AG08395 (cell line): ENCODE results near the gene LRRC25.
"Not testable (repeated sequence)": the region's sequence is repeated elsewhere in the genome, so short reads cannot be mapped to it uniquely, and the experiment has no call there.

ENCODE experiments used
- DNase-seq: peaks from one replicate; pipeline ENCODE4 v3.0.0; 2012; ENCODE audit warnings: mixed read lengths, low spot score

LRRC25 gene

DNA sequence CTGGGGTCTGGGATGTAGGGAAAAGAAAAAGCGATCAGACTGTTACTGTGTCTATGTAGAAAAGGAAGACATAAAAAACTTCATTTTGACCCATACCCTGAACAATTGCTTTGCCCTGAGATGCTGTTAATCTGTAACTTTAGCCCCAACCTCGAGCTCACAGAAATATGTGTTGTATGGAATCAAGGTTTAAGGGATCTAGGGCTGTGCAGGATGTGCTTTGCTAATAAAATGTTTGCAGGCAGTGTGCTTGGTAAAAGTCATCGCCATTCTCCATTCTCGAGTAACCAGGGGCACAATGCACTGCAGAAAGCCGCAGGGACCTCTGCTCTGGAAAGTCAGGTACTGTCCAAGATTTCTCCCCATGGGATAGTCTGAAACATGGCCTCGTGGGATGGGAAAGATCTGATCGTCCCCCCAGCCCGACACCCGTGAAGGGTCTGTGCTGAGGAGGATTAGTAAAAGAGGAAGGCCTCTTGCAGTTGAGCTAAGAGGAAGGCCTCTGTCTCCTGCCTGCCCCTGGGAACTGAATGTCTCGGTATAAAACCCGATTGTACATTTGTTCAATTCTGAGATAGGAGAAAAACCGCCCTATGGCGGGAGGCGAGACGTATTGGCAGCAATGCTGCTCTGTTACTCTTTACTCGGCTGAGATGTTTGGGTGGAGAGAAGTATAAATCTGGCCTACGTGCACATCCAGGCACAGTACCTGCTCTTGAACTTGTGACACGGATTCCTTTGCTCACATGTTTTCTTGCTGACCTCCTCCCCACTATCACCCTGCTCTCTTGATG lies 5.2 kb upstream of the LRRC25 start:
- not testable (repeated sequence) for DNase-seq

DNA sequence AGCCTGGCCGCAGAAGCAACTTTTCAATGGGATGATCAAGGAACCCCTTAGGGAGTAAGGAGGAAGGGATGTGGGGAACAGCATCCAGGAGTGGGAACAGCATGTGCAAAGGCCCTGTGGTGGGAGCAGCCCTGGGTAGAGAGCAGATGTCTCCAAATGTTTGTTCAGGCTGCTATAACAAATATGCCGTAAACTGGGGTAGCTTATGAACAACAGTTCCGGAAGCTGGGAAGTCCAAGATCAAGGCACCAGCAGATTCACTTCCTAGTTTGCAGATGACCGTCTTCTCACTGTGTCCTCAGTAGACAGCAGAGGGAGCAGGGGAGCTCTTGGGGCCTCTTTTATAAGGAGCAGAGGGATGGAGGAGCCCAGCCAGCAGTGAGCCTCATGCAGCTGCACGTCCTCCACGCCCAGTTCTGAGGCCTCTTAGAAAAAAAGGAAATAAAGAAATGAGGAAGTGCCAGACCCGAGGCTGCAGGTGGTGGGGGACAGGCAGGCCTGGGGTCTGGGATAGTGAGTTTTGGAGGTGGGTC lies 4.2 kb upstream of the LRRC25 start:
- peak; percentile 55 for DNase-seq

DNA sequence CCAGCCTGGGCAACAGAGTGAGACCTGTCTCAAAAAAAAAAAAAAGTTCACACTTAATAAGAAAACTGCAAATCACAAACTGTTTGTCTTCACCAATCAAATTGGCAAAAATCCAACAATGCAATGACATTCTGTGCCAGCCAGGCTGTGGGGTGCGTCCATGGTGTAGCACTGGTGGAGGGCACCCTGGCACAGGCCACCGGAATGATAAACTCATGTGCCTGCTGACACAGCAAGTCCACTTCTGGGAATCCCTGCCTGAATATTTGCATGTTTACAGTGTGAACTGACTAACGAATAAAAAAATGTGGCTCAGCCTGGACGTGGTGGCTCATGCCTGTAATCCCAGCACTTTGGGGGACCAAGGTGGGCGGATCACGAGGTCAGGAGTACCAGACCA lies 1.6 kb upstream of the LRRC25 start:
- DNase-seq, result peak; percentile 70

DNA sequence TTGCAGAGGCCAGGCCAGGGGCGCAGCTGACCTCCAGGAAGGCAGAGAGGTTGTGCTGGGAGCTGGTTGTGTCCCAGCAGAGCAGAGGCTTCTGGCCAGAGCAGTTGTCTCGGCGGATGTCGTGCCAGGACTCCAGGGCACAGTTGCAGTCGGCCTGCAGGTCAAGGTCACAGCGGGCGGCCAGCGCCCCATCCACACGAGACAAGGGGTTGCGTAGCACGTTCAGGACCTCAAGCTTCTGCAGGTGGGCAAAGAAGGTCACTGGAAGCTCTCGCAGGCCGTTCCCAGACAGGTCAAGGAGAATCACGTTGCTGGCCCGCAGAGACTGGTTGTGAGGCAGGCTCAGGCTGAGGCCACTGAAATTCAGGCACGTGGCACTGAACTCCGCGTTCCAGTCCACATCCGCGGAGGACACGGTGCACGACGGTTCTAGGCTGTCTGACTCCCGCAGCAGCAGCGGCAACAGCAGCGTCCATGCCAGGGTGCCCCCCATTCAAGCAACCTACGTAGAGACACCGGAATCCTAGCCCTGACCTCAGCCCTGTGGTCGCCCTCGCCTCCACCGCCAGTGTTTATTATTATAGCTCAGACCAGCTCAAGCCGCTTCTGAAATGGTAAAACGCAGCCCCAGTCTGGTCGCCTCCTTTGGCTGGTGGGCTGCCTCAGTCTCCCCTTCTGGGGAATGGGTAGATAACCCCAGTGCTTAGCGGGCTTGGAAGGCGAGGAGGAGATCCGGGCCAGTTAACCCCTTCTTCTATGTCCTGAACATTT lies 766 bp downstream of the LRRC25 start:
- no peak for DNase-seq

DNA sequence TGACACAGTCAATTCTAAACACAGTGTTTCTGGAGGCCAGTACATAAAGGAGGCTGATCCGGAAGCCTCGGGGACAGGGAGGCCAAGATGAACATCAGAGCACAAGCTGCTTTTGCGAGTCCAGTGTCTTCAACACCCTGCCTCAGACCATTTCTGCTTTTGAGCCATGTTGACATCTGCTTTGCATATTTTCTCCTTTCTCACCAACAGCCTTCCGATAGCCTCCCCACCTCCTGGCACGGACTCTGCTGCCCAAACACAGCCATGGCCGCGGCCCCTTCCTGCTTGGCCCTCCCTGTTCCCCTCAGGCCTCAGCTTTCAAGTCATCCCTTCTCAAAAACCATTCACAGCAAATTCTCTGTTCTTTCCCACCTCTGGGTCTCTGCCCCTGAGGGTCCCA lies 3.6 kb downstream of the LRRC25 start:
- DNase-seq, result no peak

DNA sequence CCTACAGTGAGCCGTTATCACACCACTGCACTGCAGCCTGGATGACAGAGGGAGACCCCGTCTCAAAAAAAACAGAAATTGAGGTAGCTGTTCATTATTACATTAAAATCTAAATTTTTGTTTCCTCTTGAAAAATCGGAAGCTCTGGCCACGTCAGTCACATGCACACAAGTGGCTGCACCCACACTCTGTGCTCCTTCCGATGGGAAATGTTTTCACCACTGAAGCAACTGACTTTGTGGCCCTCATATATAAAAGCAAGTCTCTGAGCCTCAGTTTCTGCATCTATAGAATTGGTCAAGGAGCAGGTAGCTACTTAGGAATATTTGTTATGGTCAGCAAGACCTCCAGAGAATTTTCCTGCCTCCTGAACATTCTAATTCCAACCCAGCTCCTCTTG lies 4.5 kb downstream of the LRRC25 start:
- DNase-seq, result no peak

DNA sequence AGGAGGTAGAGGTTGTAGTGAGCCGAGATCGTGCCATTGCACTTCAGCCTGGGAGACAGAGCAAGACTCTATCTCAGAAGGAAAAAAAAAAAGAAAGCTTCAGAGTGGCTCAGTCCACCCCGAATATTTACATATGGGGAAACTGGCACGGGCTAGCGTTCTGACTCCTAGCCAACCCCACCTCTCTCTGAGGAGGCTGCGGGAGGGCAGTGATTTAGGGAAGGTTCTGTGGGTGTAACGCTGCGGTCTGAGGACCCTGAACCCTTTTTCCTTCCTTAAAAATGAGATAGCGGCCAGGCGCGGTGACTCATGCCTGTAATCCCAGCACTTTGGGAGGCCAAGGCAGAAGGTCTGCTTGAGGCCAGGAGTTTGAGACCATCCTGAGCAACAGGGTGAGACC lies 5.0 kb downstream of the LRRC25 start:
- DNase-seq, result no peak

DNA sequence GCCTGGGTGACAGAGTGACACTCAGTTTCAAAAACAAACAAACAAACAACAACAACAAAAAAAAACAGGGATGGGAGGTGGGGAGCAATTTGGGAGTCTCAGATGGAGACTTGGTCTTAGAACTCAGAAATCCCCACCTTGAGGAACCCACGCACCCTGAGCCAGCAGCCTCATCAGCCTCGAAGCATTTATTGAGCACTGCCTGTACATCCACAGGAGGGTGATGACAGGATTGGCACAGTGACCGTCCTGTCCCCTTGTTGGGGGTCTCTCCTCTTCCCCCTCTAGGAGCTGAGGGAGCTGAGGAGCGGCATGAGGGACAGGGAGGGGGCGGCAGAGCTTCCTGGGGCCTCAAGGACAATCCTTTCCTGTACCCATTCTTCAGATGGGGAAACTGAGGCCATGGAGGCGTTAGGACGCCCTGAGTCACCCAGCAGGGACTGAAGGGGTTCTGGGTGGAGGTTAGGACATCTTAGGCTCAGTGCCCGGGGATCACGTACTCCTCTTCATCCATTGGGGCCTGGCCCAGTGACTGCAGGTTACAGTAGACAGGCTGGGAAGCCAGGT lies 5.8 kb downstream of the LRRC25 start:
- no peak for DNase-seq

DNA sequence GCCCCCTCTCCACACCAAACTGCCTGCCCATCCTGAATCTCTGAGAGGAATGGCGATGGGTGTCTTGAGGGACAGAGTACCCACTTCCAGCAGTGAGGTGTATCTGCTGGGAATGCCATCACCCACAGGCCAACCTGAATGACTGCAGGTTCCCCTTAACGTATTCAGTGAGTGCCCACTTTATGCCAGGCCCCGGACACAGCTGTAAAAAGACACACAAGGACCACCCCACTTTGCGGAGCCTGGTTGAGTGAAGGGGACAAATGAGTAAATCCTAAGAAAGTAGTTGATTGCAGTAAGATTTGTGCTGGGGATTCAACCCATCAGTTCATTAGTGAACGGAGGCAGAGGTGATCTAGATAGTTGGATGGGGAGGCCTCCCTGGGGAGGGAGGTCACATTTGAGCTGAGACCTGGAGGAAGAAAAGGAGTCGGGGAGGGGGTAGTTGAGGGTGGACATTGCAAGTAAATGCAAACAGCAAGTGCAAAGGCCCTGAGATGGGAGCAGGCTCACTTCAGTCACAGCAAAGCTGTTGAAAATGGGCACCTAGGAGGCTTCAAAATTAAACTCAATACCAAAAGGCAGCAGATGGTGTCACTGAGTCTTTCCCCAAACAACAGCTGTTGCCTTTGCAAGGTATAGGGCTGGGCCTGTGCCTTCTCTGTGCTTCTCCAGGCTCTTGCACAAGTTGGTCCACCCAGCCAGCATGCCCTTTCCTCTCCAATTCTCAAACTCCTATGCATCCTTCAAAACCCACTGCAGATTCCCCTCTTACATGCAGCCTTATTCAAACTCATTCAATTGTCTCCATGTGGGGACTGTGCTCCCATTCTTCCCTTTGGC lies 7.1 kb downstream of the LRRC25 start:
- DNase-seq, result no peak

DNA sequence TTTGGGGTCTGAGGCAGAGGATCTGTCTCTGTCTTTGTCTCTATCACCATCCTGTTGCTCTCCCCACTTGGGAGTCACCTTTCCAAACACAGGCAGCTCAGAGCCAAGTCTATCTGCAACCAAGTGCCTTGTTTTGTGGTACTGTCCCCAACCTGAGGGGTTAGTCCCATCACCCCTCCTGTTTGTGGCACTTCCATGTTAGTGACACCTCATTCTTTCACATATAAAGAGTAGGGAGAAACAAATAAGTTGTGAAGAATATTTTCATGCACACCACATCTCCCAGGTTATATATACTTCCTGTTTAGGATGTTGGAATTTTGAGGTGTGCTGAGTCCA lies 7.7 kb downstream of the LRRC25 start:
- DNase-seq, result no peak

DNA sequence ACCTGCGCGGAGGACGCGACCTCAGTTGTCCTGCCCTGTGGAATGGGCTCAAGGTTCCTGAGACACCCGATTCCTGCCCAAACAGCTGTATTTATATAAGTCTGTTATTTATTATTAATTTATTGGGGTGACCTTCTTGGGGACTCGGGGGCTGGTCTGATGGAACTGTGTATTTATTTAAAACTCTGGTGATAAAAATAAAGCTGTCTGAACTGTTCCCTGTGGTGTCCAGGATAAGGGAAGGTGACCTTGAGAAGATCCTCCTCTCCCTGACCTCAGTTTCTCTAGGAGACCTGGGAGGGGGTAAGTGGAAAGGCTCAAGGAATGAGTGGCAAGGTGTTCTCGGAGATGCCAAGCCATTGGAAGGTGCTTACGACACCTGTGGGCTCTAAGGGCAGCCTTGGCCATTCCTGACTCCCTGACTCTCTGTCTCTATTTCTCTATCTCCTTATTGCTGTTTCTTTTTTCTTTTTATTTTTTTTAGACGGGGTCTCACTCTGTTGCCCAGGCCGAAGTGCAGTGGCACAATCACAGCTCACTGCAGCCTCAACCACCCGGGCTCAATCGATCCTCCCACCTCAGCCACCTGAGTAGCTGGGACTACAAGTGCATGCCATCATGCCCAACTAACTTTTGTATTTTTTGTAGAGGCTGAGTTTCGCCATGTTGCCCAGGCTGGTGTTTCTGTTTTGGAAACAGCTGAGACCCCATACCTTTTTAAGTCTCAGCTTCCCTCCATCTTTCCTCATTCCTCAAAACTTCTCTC lies 8.3 kb downstream of the LRRC25 start:
- DNase-seq, result no peak

DNA sequence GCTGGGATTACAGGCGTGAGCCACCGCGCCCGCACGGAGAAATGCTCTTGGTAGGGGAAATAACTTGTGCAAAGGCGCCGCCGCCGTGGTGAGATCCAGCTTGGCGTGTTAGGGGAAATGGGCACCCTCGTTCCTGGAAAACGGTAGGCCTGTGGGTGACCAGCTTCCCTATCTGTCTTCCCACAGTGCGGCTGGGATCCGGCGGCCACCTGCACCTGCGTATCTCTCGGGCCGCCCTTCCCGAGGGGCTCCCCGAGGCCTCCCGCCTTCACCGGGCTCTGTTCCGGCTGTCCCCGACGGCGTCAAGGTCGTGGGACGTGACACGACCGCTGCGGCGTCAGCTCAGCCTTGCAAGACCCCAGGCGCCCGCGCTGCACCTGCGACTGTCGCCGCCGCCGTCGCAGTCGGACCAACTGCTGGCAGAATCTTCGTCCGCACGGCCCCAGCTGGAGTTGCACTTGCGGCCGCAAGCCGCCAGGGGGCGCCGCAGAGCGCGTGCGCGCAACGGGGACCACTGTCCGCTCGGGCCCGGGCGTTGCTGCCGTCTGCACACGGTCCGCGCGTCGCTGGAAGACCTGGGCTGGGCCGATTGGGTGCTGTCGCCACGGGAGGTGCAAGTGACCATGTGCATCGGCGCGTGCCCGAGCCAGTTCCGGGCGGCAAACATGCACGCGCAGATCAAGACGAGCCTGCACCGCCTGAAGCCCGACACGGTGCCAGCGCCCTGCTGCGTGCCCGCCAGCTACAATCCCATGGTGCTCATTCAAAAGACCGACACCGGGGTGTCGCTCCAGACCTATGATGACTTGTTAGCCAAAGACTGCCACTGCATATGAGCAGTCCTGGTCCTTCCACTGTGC lies 9.1 kb downstream of the LRRC25 start:
- peak; percentile 87 for DNase-seq

DNA sequence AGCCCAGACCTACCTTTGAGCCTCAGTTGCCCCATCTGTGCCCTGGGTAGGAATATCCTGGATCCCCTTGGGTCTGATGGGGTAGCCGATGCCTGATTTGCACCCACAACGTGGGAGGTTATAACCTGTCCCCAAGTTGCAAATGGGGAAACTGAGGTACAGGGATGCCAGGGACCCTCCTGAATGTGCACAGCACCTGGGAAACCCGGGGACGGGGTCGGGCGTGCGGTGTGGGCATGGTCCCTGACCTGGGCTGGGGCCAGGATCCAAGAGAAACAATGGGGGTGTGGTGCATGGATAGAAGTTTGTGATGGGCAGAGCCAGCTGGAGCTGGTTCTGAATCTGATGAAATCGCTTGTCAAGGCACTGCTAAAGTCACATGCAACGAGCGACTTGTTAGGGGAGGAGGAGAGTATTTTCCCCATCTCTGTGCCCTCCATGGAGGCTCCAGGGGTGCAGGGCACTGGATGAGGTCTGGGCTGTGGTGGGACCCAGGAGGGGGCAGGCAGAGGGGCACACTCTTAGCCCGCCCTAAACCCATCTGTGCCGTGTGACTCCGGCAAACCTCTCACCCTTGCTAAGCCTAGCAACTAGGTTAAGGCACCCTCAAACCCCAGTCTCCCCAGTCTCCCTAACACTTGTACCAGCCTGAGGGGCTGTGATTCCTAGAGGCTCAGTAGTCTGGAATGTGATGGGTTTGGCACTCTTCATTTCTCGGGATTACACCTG lies 10.7 kb downstream of the LRRC25 start:
- DNase-seq, result peak; percentile 23

DNA sequence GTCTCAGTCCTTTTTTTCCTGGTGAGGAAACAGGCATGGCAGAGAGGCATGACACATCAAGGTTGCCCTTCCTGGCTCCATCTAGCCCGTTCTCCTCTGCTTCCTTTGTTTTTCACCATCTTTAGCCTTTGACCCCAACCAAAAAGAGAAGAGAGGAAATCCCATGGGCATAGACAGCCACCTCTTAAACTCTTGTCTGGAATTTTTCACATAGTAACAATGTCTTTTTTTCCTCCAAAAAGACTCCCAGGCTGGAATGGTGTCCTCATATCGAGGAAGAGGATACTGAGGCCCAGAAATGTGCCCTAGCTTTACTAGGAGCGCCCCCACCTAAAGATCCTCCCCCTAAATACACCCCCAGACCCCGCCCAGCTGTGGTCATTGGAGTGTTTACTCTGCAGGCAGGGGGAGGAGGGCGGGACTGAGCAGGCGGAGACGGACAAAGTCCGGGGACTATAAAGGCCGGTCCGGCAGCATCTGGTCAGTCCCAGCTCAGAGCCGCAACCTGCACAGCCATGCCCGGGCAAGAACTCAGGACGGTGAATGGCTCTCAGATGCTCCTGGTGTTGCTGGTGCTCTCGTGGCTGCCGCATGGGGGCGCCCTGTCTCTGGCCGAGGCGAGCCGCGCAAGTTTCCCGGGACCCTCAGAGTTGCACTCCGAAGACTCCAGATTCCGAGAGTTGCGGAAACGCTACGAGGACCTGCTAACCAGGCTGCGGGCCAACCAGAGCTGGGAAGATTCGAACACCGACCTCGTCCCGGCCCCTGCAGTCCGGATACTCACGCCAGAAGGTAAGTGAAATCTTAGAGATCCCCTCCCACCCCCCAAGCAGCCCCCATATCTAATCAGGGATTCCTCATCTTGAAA lies 11.5 kb downstream of the LRRC25 start, which contains the start of gene GDF15:
Gene GDF15, plus strand, starts transcription at position 484 of the 868 bp plus-strand sequence. Its CDS starts 32 bp downstream, at position 516.
- peak; percentile 83 for DNase-seq

DNA sequence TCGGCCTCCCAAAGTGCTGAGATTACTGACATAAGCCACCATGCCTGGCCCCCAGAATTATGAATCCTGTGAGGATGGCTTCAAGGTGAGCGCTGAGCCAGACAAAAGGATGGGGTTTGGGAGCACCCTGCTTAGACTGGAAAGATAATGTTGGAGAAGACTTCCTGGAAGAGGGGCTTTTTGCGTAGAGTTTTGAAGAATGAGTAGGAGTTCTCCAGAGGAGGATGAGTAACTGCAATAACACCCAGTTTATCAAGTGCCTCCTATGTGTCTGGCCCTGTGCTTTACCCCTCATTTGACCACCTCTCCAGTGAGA lies 12.1 kb downstream of the LRRC25 start:
- DNase-seq, result no peak

DNA sequence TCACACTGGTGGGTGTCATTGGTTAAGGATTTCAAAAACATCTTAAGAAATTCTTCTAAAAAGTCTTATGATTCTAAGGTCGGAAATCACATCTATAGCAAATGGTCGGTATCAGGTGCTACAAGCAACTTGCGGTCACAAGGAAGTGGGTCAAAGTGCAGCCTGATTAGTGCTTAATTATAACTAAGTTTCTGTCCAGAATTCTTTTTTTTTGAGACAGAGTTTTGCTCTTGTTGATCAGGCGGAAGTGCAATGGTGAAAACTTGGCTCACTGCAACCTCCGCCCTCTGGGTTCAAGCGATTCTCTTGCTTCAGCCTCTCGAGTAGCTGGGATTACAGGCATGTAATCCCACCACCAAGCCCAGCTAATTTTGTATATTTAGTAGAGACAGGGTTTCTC lies 12.6 kb downstream of the LRRC25 start:
- no peak for DNase-seq

DNA sequence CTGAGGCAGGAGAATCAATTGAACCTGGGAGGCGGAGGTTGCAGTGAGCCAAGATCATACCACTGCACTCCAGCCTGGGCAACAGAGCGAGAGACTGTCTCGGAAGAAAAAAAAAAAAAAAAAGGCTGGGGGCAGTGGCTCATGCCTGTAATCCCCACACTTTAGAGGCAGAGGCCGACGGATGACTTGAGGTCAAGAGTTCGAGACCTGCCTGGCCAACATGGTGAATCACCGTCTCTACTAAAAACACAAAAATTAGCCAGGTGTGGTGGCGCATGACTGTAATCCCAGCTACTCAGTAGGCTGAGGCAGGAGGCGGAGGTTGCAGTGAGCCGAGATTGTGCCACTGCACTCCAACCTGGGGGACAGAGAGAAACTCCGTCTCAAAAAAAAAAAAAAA lies 13.8 kb downstream of the LRRC25 start:
- not testable (repeated sequence) for DNase-seq

DNA sequence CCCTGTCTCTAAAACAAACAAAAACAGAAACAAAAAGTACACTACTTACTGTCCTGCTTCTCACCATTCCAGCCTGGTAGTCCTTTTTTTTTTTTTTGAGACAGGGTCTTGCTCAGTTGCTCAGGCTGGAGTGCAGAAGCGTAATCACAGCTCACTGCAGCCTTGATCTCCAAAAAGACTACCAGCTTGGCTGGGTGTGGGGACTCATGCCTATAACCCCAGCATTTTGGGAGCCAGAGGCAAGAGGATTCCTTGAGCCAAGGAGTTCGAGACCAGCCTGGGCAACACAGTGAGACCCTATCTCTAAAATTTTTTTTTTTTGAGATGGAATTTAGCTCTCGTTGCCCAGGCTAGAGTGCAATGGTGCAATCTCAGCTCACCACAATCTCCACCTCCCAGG lies 16.6 kb downstream of the LRRC25 start:
- DNase-seq, result no peak
